HEK293 (cell line): ENCODE measurements around the gene RND1.

ENCODE experiments used
- CTCF ChIA-PET: fragments of 350-600 bp; formaldehyde crosslinking; extraction: SDS; loops from one replicate; lab custom pipeline; 2021; ENCODE audit warnings: antibody characterized with exemption; lab: Yijun Ruan, JAX
- POLR2A ChIA-PET: fragments of 300-600 bp; formaldehyde crosslinking; extraction: SDS; loops from one replicate; lab custom pipeline; 2020; ENCODE audit warnings: antibody characterized with exemption, inconsistent platforms; lab: Yijun Ruan, JAX
- H3K27ac ChIP-seq: fragments of 200-500 bp; sonication (Bioruptor generic); 2 replicates; pipeline ENCODE4 v1.5.1; 2014; ENCODE audit warnings: low read depth, low read length, control low read depth, inconsistent platforms; ENCODE audit errors: extremely low read depth
- H3K36me3 ChIP-seq, 2 experiments: fragments of 200-500 bp in 1 of 2; sonication (Bioruptor generic) in 1 of 2; 1 replicate in 1 of 2; 2 replicates in 1 of 2; pipeline ENCODE4 v1.5.1; 2014 to 2017; ENCODE audit warnings: inconsistent platforms in 2 of 2, low read length in 2 of 2; ENCODE audit not compliant: control insufficient read depth in 2 of 2, insufficient read depth in 1 of 2
- H3K4me1 ChIP-seq: fragments of 200-500 bp; sonication (Bioruptor generic); 2 replicates; pipeline ENCODE4 v1.5.1; 2014; ENCODE audit warnings: mild to moderate bottlenecking, low read length, inconsistent platforms; ENCODE audit not compliant: control insufficient read depth, insufficient read depth
- H3K4me3 ChIP-seq: 2 replicates; pipeline ENCODE4 v1.5.1; 2011; ENCODE audit warnings: low read depth, mild to moderate bottlenecking, control low read depth, low read length, moderate library complexity
- H3K9me3 ChIP-seq: fragments of 200-500 bp; sonication (Bioruptor generic); 2 replicates; pipeline ENCODE4 v1.5.1; 2014; ENCODE audit warnings: low read depth, low read length, inconsistent platforms; ENCODE audit not compliant: control insufficient read depth, insufficient read depth
- GFI1B ChIP-seq: fragments of 450-650 bp; formaldehyde crosslinking; IDR thresholded peaks from 2 replicates; pipeline ENCODE4 v1.5.1; 2016; ENCODE audit warnings: missing biosample characterization, missing genetic modification characterization
- KLF7 ChIP-seq: fragments of 450-650 bp; formaldehyde crosslinking; IDR thresholded peaks from 2 replicates; pipeline ENCODE4 v1.5.1; 2016; ENCODE audit warnings: missing biosample characterization, missing genetic modification characterization, borderline replicate concordance
- PRDM1 ChIP-seq: fragments of 450-650 bp; formaldehyde crosslinking; IDR thresholded peaks from 2 replicates; pipeline ENCODE4; 2016; ENCODE audit warnings: missing biosample characterization, missing genetic modification characterization
- RBAK ChIP-seq: fragments of 450-650 bp; formaldehyde crosslinking; IDR thresholded peaks from 2 replicates; pipeline ENCODE4 v1.5.1; 2016; ENCODE audit warnings: missing biosample characterization, missing genetic modification characterization
- SP3 ChIP-seq: fragments of 450-650 bp; formaldehyde crosslinking; IDR thresholded peaks from 2 replicates; pipeline ENCODE4 v1.5.1; 2016; ENCODE audit warnings: missing biosample characterization, missing genetic modification characterization
- SP7 ChIP-seq: fragments of 450-650 bp; formaldehyde crosslinking; IDR thresholded peaks from 2 replicates; pipeline ENCODE4 v1.5.1; 2016; ENCODE audit warnings: missing biosample characterization, missing genetic modification characterization
- TRIM28 ChIP-seq: IDR thresholded peaks from 2 replicates; pipeline ENCODE4 v1.6.1; 2011; ENCODE audit warnings: low read length, control low read depth, borderline replicate concordance
- ZBTB20 ChIP-seq: fragments of 450-650 bp; formaldehyde crosslinking; IDR thresholded peaks from 2 replicates; pipeline ENCODE4 v1.5.1; 2016; ENCODE audit warnings: missing biosample characterization, missing genetic modification characterization
- ZNF112 ChIP-seq: fragments of 450-650 bp; formaldehyde crosslinking; IDR thresholded peaks from 2 replicates; pipeline ENCODE4 v1.5.0; 2017; ENCODE audit warnings: missing biosample characterization, missing genetic modification characterization
- ZNF19 ChIP-seq: fragments of 450-650 bp; formaldehyde crosslinking; IDR thresholded peaks from 2 replicates; pipeline ENCODE4; 2016; ENCODE audit warnings: missing biosample characterization, missing genetic modification characterization, low read depth
- ZNF2 ChIP-seq: fragments of 450-650 bp; formaldehyde crosslinking; IDR thresholded peaks from 2 replicates; pipeline ENCODE4 v1.5.1; 2016; ENCODE audit warnings: missing biosample characterization, missing genetic modification characterization
- ZNF24 ChIP-seq: fragments of 450-650 bp; formaldehyde crosslinking; IDR thresholded peaks from 2 replicates; pipeline ENCODE4 v1.5.1; 2016; ENCODE audit warnings: missing biosample characterization, missing genetic modification characterization
- ZNF248 ChIP-seq: fragments of 450-650 bp; formaldehyde crosslinking; IDR thresholded peaks from 2 replicates; pipeline ENCODE4 v1.5.1; 2017; ENCODE audit warnings: missing biosample characterization, missing genetic modification characterization
- ZNF302 ChIP-seq: fragments of 450-650 bp; formaldehyde crosslinking; IDR thresholded peaks from 2 replicates; pipeline ENCODE4 v1.5.1; 2016; ENCODE audit warnings: missing biosample characterization, missing genetic modification characterization, low read depth
- ZNF335 ChIP-seq: fragments of 450-650 bp; formaldehyde crosslinking; conservative IDR thresholded peaks from 2 replicates; pipeline ENCODE4 v1.5.1; 2016; ENCODE audit warnings: missing biosample characterization, missing genetic modification characterization
- ZNF416 ChIP-seq: fragments of 450-650 bp; formaldehyde crosslinking; IDR thresholded peaks from 2 replicates; pipeline ENCODE4 v1.5.1; 2016; ENCODE audit warnings: missing biosample characterization, missing genetic modification characterization
- ZNF501 ChIP-seq: fragments of 450-650 bp; formaldehyde crosslinking; IDR thresholded peaks from 2 replicates; pipeline ENCODE4 v1.5.1; 2016; ENCODE audit warnings: missing biosample characterization, missing genetic modification characterization
- ZNF571 ChIP-seq: fragments of 450-650 bp; formaldehyde crosslinking; IDR thresholded peaks from 2 replicates; pipeline ENCODE4 v1.5.0; 2017; ENCODE audit warnings: missing biosample characterization, missing genetic modification characterization
- ZNF677 ChIP-seq: fragments of 450-650 bp; IDR thresholded peaks from 2 replicates; pipeline ENCODE4 v1.5.0; 2018; ENCODE audit warnings: missing biosample characterization, mild to moderate bottlenecking, missing genetic modification characterization, moderate library complexity
- ZNF701 ChIP-seq: fragments of 450-650 bp; formaldehyde crosslinking; IDR thresholded peaks from 2 replicates; pipeline ENCODE4 v1.5.1; 2016; ENCODE audit warnings: missing biosample characterization, missing genetic modification characterization
- TF ChIP-seq, protein P1 (sequence below): fragments of 450-650 bp; formaldehyde crosslinking; IDR thresholded peaks from 2 replicates; pipeline ENCODE4 v1.5.1; 2016; ENCODE audit warnings: missing biosample characterization, missing genetic modification characterization, low read depth
- TF ChIP-seq, protein P2 (sequence below): fragments of 450-650 bp; formaldehyde crosslinking; IDR thresholded peaks from 2 replicates; pipeline ENCODE4 v1.5.1; 2016; ENCODE audit warnings: missing biosample characterization, missing genetic modification characterization
- TF ChIP-seq, protein P3 (sequence below): fragments of 450-650 bp; formaldehyde crosslinking; IDR thresholded peaks from 2 replicates; pipeline ENCODE4 v1.5.1; 2016; ENCODE audit warnings: missing biosample characterization, missing genetic modification characterization

Gene RND1

GRCh38 chr12:48890657-48891418 lies 25.2 kb upstream of the RND1 start (continued):
- TF ChIP-seq, protein P1, sequence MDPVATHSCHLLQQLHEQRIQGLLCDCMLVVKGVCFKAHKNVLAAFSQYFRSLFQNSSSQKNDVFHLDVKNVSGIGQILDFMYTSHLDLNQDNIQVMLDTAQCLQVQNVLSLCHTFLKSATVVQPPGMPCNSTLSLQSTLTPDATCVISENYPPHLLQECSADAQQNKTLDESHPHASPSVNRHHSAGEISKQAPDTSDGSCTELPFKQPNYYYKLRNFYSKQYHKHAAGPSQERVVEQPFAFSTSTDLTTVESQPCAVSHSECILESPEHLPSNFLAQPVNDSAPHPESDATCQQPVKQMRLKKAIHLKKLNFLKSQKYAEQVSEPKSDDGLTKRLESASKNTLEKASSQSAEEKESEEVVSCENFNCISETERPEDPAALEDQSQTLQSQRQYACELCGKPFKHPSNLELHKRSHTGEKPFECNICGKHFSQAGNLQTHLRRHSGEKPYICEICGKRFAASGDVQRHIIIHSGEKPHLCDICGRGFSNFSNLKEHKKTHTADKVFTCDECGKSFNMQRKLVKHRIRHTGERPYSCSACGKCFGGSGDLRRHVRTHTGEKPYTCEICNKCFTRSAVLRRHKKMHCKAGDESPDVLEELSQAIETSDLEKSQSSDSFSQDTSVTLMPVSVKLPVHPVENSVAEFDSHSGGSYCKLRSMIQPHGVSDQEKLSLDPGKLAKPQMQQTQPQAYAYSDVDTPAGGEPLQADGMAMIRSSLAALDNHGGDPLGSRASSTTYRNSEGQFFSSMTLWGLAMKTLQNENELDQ (tag by site-specific recombination), result no peak
- TF ChIP-seq SP7 (tag by site-specific recombination) (peak; percentile 61), ZNF571 (no peak), ZNF335 (tag by site-specific recombination) (peak; percentile 66), ZNF677 (tag by site-specific recombination) (no peak), SP3 (tag by site-specific recombination) (peak; percentile 41; the same call in 1 of the 2 replicates), ZNF2 (peak; percentile 73; the same call in 1 of the 2 replicates), KLF7 (tag by site-specific recombination) (peak; percentile 22; the same call in 1 of the 2 replicates)
- TF ChIP-seq, all 188 proteins: peak for 26

- Histone ChIP-seq H3K4me3 (no peak overlapping the region), H3K4me1 (no peaks in the 10 kb centered on the region), H3K36me3 (no peaks in the 10 kb centered on the region), H3K9me3 (no peaks in the 10 kb centered on the region), H3K27ac (no peak overlapping the region)
- ChIA-PET POLR2A (interaction anchor here (0.5 to 3.7 kb wide), 4 partner anchors 24 to 144 kb away, joined by 3 to 48 read pairs (median 8); partner anchors contain the start of genes DDX23 and RND1), CTCF (interaction anchor here (0.5 to 4.4 kb wide), 20 partner anchors 10 to 808 kb away, joined by 3 to 301 read pairs (median 6); partner anchors contain the start of genes DDX23, RND1 and WNT1)
- TF ChIP-seq ZNF248 (no peak), TRIM28 (no peak), ZNF112 (tag by site-specific recombination) (no peak), ZNF24 (tag by site-specific recombination) (no peak), RBAK (tag by site-specific recombination) (no peak), ZBTB20 (tag by site-specific recombination) (no peak), GFI1B (no peak), ZNF701 (tag by site-specific recombination) (no peak), KLF7 (tag by site-specific recombination) (no peak), ZNF416 (no peak), ZNF19 (tag by site-specific recombination) (no peak), ZNF302 (tag by site-specific recombination) (no peak), PRDM1 (tag by site-specific recombination) (no peak), ZNF501 (tag by site-specific recombination) (no peak)
- TF ChIP-seq, protein P2, sequence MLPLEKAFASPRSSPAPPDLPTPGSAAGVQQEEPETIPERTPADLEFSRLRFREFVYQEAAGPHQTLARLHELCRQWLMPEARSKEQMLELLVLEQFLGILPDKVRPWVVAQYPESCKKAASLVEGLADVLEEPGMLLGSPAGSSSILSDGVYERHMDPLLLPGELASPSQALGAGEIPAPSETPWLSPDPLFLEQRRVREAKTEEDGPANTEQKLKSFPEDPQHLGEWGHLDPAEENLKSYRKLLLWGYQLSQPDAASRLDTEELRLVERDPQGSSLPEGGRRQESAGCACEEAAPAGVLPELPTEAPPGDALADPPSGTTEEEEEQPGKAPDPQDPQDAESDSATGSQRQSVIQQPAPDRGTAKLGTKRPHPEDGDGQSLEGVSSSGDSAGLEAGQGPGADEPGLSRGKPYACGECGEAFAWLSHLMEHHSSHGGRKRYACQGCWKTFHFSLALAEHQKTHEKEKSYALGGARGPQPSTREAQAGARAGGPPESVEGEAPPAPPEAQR (tag by site-specific recombination), result no peak
- TF ChIP-seq, protein P3, sequence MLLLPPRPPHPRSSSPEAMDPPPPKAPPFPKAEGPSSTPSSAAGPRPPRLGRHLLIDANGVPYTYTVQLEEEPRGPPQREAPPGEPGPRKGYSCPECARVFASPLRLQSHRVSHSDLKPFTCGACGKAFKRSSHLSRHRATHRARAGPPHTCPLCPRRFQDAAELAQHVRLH (tag by site-specific recombination), result no peak
These were observed 24.0 kb upstream of the RND1 start for GRCh38 chr12:48889679-48890078.
